Measurements from ENCODE around the gene FOXL1.

FOXL1 gene

DNA sequence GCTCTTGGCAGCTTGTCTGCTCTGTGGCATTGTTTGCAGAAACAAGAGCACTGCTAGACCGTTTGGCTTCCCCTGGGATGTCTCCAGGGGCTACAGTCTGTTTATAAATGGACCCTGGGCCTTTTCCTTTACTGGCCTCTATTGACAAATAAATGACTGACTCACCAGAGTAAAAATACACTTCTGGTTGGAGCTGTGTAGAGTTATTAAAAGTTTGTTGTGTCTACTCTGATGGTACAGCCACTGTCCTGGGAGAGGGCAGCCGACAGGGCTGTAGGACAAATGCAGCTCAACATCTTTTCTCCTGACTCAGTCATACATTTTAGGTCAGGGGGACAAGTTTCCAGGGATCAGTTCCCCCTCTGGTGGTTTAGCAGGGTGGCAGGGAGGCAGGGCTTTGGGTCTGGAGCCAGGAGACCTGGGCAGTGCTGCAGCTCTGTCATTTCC lies 30.0 kb downstream of the FOXL1 start:
- DNase-seq, result peak; percentile 6

- peak; percentile 30 for DNase-seq
Measured at GRCh38 chr16:86609115-86609514, 30.8 kb downstream of the FOXL1 start.

DNA sequence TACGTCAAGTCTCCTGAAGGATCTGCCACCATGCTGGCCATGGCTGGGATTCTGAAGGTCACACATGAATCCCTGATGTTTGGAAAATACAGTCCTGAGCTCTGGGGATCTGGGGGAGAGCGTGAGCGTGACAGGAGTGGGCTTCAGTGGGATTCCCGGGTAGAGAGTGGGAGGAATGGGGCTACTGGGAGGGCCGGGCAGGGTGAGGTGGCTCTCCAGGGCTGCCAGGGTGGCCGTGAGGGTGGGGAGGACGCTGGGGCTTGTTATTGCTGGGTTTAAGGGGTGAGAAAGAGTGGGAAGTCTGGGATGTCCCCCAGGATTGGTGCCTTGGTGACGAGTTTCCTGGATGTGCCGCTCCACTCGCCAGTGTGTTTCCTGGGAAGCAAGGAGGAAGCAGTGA lies 31.3 kb downstream of the FOXL1 start:
- no peak for DNase-seq

DNA sequence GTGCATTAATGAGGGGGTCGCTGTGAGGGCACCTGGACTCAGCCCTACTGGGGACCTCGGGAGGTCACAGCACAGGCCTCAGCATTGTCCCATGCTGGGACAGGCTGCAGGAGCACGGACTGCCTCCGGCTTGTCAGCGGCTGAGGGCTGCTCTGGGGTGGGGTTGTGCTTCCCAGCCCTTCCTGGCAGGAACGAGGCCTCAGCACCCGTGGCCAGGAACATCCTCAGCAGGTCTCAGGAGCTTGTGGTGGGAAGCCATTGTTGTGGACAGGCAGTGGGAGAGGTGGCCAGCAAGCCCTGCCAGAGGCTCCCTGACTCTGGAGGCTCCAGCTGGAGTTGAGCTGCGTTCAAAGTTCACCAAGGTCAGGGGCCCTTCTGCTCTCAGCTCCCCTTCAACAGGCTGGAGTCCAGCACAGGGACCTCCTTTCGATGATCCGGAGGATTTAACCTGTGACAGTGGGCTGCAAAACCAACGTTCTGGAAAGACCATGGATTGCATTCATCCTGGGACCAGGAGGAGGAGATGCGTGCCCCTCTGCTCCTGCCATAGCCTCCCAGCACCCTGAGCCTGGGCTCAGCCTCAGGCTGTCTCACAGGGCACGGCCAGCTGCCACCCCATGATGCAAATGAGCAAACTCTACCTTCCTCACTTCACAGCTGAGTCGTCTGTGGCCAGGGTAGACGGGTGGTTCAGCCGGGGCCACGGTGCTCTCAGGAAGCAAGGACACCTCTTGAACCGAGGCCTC lies 32.6 kb downstream of the FOXL1 start:
- no peak for DNase-seq

DNA sequence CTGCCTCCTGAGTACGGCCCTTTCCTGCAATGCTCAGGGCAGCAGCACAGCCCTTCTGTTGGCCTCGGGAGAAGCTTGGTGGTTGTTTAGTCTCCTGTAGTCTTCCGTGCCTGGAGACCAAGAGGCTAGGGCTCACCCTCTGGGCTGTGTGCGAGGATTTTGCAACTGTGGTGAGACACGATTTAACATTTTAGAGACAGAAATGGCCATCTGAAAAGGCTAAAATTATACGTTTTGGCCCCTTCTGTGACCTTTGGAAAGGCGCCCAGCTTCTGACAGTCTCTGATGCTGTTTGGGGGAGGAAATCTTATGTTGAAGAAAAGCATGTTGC lies 33.1 kb downstream of the FOXL1 start:
- no peak for DNase-seq

GRCh38 chr16:86611941-86612340 lies 33.6 kb downstream of the FOXL1 start:
- DNase-seq, result no peak

- DNase-seq, result no peak
Measured at GRCh38 chr16:86614699-86615098, 36.4 kb downstream of the FOXL1 start.

- no peak for DNase-seq
Measured at GRCh38 chr16:86616906-86617305, 38.6 kb downstream of the FOXL1 start.

- no peak for DNase-seq
Measured at GRCh38 chr16:86618431-86619238, 40.3 kb downstream of the FOXL1 start.

- no peak for DNase-seq
Measured at GRCh38 chr16:86619239-86619794, 41.0 kb downstream of the FOXL1 start.

GRCh38 chr16:86620184-86620583 lies 41.8 kb downstream of the FOXL1 start:
- no peak for DNase-seq

DNA sequence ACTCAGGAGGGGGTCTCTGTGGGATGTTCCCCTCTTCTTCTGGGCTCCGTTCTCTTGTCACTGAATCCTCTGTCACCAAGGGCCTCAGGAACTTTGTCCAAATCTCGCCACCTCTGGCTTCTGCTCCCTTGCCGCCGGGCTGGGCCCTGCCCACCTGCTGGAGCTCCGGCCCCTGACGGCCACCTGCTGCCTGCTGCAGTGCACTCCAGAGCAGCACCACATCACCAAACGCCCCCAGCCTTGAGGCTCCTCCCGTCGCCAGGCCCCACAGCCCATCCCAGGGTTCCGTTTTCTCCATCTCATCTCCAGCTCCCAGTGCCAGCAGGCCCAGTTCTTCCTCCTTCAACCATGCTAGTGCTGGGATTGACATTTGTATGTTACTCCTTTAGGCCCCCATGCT lies 43.6 kb downstream of the FOXL1 start:
- DNase-seq, result no peak

- DNase-seq, result no peak
Measured at GRCh38 chr16:86622700-86623615, 44.6 kb downstream of the FOXL1 start.

- no peak for DNase-seq
Measured at GRCh38 chr16:86625029-86625428, 46.7 kb downstream of the FOXL1 start.

DNA sequence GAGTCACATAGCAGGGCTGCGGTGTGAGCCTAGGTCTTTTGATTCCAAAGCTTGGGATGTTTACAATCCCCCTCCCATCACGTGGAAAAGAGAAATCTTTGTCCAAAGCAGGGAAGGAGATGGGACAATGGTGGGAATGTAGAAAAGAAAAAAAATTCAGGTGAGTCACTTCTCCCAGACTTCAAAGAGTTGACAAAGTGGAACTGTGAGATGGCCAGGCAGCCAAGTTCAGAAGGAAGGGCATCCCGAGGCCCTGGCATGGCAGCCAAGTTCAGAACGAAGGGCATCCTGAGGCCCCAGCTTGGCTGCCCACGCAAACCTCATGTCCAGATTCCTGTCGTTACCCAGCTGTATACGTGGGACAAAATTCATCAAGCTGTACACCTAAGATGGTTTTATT lies 47.5 kb downstream of the FOXL1 start:
- no peak for DNase-seq

DNA sequence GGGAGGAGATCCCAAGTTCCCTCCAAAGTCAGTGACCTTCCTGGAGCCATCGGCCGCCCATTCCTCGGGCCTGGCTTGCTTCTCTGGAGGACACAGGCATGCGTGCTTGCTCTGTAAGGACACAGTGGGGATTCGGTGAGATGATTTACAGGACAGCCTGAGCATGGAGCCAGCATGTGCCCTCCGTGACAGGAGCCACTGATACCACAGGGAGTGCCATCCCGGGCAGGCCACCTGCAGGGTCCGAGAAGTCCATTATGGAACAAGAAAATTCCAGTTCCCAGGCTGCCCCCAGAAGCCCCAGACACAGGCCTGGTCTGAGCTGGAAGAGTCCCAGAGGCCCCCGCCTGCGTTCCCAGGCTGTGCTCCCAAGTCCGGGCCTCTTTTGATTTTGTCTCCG lies 47.9 kb downstream of the FOXL1 start:
- no peak for DNase-seq

- DNase-seq, result no peak
Measured at GRCh38 chr16:86626966-86627365, 48.6 kb downstream of the FOXL1 start.

DNA sequence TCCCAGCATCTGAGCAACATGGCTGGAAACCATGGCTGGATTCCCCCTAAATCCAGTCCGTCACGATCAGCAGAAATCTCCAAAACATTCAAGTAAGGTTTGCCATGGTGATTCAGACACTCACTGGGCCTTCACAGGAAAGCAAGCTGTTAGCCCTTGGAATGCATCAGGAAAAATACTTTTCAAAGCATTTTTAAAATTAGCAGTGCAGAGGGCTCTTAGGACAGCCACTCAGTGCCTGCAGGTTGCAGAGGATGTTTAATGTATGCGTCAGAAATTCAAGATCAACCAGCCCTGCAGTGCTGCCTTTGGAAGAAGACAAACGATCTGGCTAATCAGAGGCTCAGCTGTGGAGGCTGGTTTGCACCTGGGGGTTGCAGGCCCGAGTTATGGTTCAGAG lies 50.3 kb downstream of the FOXL1 start:
- no peak for DNase-seq

DNA sequence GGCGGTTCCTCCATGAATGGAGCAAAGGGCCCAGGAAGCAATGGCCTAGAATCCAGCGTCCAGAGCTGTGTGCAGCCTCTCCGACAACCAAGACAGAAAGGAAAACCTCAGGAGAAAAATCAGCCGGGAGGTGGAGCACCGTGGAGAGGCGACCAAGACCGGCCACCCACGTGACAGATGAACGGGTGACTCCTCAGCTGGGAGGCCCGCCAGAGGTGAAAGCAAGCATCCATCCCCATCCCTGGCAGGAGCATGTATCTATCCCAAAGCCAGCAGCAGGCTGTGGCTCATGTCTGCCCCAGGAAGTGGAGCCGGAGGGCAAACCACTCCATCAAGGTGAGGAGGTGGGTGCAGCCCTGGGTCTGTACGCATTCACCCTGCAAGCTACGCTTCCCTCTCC lies 52.1 kb downstream of the FOXL1 start:
- DNase-seq, result no peak

DNA sequence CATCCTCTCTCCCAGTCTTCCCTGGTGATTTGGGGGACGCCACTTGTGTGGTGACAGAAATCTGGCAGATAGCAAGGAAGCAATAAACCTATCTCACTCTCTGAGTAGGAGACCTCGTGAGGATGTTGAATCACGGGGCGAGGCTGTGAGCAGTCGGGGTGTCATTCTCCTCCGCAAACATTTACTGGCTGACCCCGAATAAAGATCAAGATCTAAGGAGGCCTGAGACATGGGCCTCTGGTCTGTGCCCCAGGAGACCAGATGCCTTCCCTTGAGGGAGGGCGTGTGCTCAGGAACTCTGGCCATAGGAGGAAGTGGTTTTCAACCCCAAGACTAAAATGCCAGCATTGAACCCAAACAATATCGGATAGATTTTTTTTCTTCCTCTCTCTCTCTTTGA lies 53.1 kb downstream of the FOXL1 start:
- peak; percentile 43 for DNase-seq
